ENCODE measurements around the gene EXD3. TPM values are rescaled to one million over a fixed set of nuclear protein-coding genes. Genes with fewer than 3 reads are reported as not detected.
A peak's percentile ranks its signal among the peaks of the same experiment; 100 is the strongest.

Gene EXD3
- total and polyA plus RNA-seq, 9 of the 15 experiments (the other 6 are each of a cell fraction or from before 2014, with no cell fraction given), result 0.29 to 12.5 (median 3.9) TPM

DNA sequence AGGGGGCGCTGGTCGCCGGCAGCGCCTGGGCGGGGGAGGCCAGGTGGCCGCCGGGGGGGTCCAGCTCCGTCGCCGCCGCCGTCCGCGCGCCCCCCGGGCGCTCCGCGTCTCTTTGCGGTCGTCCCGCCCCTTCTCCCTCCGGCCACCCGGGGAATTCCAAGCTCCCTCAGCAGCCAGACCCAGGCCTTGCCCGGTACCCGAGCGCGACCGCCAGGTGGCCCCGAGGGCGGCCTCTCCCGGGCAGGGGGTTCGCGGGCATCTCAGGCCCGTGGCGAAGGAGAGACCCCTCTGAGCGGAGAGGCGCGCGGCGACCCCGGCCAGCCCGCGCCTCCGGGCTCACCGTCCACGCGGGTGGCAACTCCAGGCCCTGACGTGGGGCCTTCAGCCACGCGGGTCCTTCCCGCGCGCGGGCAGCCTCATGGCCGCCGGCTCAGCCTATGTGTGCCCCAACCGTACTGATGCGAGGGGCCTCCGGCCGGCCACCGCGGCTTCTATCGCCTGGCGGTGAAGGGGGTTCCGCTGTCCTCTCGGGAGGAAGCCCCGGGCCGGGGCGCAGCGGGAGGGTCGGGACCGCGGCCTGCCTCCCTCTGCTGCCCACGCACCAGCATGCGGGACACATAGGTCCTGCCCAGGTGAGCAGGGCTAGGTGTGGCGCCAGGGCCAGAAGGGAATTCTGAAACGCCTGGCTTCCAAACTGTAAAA is 120.4 kb downstream of the EXD3 start (continued):
- TF ChIP-seq POLR3A (IDR thresholded peaks at IDR 0.05; ENCODE audit: borderline replicate concordance, extremely low read depth, insufficient read depth, insufficient read length) (no peak), PURB (CRISPR knock-in tag; IDR thresholded peaks at IDR 0.05; ENCODE audit: low read depth) (no peak), ZNF77 (CRISPR knock-in tag; IDR thresholded peaks at IDR 0.05) (no peak), TAF9B (IDR thresholded peaks at IDR 0.05; ENCODE audit: partially characterized antibody) (no peak), NFIC (IDR thresholded peaks at IDR 0.05) (no peak), ZNF3 (CRISPR knock-in tag; IDR thresholded peaks at IDR 0.05) (no peak), RBM14 (IDR thresholded peaks at IDR 0.05; ENCODE audit: borderline replicate concordance, insufficient read depth, low read depth, low read length) (0 out of 2 replicates have a peak, but pooled peaks have one; percentile 79), TAF7 (tag; IDR thresholded peaks at IDR 0.05) (no peak), DMBX1 (CRISPR knock-in tag; IDR thresholded peaks at IDR 0.05; ENCODE audit: borderline replicate concordance) (no peak; the same call in 1 of the 2 replicates), RFX7 (CRISPR knock-in tag; IDR thresholded peaks at IDR 0.05) (no peak)
- TF ChIP-seq, protein P1, sequence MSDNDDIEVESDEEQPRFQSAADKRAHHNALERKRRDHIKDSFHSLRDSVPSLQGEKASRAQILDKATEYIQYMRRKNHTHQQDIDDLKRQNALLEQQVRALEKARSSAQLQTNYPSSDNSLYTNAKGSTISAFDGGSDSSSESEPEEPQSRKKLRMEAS (CRISPR knock-in tag; IDR thresholded peaks at IDR 0.05), result peak; percentile 95
- TF ChIP-seq, protein P2, sequence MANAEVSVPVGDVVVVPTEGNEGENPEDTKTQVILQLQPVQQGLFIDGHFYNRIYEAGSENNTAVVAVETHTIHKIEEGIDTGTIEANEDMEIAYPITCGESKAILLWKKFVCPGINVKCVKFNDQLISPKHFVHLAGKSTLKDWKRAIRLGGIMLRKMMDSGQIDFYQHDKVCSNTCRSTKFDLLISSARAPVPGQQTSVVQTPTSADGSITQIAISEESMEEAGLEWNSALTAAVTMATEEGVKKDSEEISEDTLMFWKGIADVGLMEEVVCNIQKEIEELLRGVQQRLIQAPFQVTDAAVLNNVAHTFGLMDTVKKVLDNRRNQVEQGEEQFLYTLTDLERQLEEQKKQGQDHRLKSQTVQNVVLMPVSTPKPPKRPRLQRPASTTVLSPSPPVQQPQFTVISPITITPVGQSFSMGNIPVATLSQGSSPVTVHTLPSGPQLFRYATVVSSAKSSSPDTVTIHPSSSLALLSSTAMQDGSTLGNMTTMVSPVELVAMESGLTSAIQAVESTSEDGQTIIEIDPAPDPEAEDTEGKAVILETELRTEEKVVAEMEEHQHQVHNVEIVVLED (CRISPR knock-in tag; IDR thresholded peaks at IDR 0.05), result no peak
- TF ChIP-seq, protein P3, sequence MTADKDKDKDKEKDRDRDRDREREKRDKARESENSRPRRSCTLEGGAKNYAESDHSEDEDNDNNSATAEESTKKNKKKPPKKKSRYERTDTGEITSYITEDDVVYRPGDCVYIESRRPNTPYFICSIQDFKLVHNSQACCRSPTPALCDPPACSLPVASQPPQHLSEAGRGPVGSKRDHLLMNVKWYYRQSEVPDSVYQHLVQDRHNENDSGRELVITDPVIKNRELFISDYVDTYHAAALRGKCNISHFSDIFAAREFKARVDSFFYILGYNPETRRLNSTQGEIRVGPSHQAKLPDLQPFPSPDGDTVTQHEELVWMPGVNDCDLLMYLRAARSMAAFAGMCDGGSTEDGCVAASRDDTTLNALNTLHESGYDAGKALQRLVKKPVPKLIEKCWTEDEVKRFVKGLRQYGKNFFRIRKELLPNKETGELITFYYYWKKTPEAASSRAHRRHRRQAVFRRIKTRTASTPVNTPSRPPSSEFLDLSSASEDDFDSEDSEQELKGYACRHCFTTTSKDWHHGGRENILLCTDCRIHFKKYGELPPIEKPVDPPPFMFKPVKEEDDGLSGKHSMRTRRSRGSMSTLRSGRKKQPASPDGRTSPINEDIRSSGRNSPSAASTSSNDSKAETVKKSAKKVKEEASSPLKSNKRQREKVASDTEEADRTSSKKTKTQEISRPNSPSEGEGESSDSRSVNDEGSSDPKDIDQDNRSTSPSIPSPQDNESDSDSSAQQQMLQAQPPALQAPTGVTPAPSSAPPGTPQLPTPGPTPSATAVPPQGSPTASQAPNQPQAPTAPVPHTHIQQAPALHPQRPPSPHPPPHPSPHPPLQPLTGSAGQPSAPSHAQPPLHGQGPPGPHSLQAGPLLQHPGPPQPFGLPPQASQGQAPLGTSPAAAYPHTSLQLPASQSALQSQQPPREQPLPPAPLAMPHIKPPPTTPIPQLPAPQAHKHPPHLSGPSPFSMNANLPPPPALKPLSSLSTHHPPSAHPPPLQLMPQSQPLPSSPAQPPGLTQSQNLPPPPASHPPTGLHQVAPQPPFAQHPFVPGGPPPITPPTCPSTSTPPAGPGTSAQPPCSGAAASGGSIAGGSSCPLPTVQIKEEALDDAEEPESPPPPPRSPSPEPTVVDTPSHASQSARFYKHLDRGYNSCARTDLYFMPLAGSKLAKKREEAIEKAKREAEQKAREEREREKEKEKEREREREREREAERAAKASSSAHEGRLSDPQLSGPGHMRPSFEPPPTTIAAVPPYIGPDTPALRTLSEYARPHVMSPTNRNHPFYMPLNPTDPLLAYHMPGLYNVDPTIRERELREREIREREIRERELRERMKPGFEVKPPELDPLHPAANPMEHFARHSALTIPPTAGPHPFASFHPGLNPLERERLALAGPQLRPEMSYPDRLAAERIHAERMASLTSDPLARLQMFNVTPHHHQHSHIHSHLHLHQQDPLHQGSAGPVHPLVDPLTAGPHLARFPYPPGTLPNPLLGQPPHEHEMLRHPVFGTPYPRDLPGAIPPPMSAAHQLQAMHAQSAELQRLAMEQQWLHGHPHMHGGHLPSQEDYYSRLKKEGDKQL (CRISPR knock-in tag; IDR thresholded peaks at IDR 0.05; ENCODE audit: borderline replicate concordance), result no peak
- TF ChIP-seq, protein P4, sequence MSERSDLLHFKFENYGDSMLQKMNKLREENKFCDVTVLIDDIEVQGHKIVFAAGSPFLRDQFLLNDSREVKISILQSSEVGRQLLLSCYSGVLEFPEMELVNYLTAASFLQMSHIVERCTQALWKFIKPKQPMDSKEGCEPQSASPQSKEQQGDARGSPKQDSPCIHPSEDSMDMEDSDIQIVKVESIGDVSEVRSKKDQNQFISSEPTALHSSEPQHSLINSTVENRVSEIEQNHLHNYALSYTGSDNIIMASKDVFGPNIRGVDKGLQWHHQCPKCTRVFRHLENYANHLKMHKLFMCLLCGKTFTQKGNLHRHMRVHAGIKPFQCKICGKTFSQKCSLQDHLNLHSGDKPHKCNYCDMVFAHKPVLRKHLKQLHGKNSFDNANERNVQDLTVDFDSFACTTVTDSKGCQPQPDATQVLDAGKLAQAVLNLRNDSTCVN (CRISPR knock-in tag; IDR thresholded peaks at IDR 0.05), result no peak
- TF ChIP-seq, protein P5, sequence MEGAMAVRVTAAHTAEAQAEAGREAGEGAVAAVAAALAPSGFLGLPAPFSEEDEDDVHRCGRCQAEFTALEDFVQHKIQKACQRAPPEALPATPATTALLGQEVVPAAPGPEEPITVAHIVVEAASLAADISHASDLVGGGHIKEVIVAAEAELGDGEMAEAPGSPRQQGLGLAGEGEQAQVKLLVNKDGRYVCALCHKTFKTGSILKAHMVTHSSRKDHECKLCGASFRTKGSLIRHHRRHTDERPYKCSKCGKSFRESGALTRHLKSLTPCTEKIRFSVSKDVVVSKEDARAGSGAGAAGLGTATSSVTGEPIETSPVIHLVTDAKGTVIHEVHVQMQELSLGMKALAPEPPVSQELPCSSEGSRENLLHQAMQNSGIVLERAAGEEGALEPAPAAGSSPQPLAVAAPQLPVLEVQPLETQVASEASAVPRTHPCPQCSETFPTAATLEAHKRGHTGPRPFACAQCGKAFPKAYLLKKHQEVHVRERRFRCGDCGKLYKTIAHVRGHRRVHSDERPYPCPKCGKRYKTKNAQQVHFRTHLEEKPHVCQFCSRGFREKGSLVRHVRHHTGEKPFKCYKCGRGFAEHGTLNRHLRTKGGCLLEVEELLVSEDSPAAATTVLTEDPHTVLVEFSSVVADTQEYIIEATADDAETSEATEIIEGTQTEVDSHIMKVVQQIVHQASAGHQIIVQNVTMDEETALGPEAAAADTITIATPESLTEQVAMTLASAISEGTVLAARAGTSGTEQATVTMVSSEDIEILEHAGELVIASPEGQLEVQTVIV (CRISPR knock-in tag; IDR thresholded peaks at IDR 0.05; ENCODE audit: borderline replicate concordance), result no peak
